Measurements from ENCODE around the gene EML5.

- TF ChIP-seq CTCF (IDR thresholded peaks at IDR 0.05) (no peak), POLR2A (IDR thresholded peaks at IDR 0.05) (no peak)
Measured at GRCh38 chr14:88804477-88804876, 11.7 kb upstream of the EML5 start.
